PC-3 (cell line): Measurements from ENCODE around the gene WAS.

Source experiments
- EZH2 ChIP-seq: fragments of 300-600 bp; sonication (generic); IDR thresholded peaks from one replicate; pipeline ENCODE4 v1.6.1; 2017; ENCODE audit warnings: antibody characterized with exemption, mild to moderate bottlenecking, low read length; ENCODE audit not compliant: unreplicated experiment
- EZH2phosphoT487 ChIP-seq: fragments of 300-600 bp; sonication (generic); IDR thresholded peaks from 2 replicates; pipeline ENCODE4 v1.6.1; 2018; ENCODE audit warnings: mild to moderate bottlenecking, antibody characterized with exemption, low read length, borderline replicate concordance
- TF ChIP-seq, protein P1 (sequence below): fragments of 300-600 bp; sonication (generic); conservative IDR thresholded peaks from 2 replicates; pipeline ENCODE4 v1.5.1; 2017; ENCODE audit warnings: antibody characterized with exemption, low read depth, mild to moderate bottlenecking, low read length

DNA sequence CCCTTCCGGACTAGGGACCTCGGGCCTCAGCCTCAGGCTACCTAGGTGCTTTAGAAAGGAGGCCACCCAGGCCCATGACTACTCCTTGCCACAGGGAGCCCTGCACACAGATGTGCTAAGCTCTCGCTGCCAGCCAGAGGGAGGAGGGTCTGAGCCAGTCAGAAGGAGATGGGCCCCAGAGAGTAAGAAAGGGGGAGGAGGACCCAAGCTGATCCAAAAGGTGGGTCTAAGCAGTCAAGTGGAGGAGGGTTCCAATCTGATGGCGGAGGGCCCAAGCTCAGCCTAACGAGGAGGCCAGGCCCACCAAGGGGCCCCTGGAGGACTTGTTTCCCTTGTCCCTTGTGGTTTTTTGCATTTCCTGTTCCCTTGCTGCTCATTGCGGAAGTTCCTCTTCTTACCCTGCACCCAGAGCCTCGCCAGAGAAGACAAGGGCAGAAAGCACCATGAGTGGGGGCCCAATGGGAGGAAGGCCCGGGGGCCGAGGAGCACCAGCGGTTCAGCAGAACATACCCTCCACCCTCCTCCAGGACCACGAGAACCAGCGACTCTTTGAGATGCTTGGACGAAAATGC lies at the start of gene WAS:
- TF ChIP-seq EZH2 (no peak), EZH2phosphoT487 (no peak)
- TF ChIP-seq, protein P1, sequence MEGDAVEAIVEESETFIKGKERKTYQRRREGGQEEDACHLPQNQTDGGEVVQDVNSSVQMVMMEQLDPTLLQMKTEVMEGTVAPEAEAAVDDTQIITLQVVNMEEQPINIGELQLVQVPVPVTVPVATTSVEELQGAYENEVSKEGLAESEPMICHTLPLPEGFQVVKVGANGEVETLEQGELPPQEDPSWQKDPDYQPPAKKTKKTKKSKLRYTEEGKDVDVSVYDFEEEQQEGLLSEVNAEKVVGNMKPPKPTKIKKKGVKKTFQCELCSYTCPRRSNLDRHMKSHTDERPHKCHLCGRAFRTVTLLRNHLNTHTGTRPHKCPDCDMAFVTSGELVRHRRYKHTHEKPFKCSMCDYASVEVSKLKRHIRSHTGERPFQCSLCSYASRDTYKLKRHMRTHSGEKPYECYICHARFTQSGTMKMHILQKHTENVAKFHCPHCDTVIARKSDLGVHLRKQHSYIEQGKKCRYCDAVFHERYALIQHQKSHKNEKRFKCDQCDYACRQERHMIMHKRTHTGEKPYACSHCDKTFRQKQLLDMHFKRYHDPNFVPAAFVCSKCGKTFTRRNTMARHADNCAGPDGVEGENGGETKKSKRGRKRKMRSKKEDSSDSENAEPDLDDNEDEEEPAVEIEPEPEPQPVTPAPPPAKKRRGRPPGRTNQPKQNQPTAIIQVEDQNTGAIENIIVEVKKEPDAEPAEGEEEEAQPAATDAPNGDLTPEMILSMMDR: no peak
